H9 (cell line): ENCODE measurements around the gene NPBWR2. TPM values are rescaled to one million over a fixed set of nuclear protein-coding genes. Genes with fewer than 3 reads are reported as not detected.

Experiments used
- DNase-seq: peaks from one replicate; pipeline ENCODE4 v3.0.0-alpha.2; 2017
- H2AFZ ChIP-seq: one replicate; pipeline ENCODE4 v1.6.1; 2013; ENCODE audit warnings: mild to moderate bottlenecking, low read length, control low read depth, moderate library complexity
- H2AK5ac ChIP-seq: 2 replicates; pipeline ENCODE4 v1.6.1; 2013; ENCODE audit warnings: low read length, control low read depth, mixed read lengths; ENCODE audit not compliant: insufficient read length
- H2BK120ac ChIP-seq: one replicate; pipeline ENCODE4 v1.6.1; 2013; ENCODE audit warnings: low read depth, mild to moderate bottlenecking, low read length, control low read depth, inconsistent platforms; ENCODE audit not compliant: poor library complexity, severe bottlenecking
- H2BK12ac ChIP-seq: 2 replicates; pipeline ENCODE4 v1.6.1; 2013; ENCODE audit warnings: low read length, control low read depth, mixed read lengths, low read depth; ENCODE audit not compliant: insufficient read length
- H2BK15ac ChIP-seq: 2 replicates; pipeline ENCODE4 v1.6.1; 2013; ENCODE audit warnings: low read depth, low read length, control low read depth
- H2BK20ac ChIP-seq: one replicate; pipeline ENCODE4 v1.6.1; 2013; ENCODE audit warnings: low read depth, mild to moderate bottlenecking, low read length, control low read depth, inconsistent platforms; ENCODE audit not compliant: poor library complexity, severe bottlenecking
- H2BK5ac ChIP-seq: 2 replicates; pipeline ENCODE4 v1.6.1; 2013; ENCODE audit warnings: low read length, control low read depth, mixed read lengths; ENCODE audit not compliant: insufficient read length
- H3K14ac ChIP-seq: 2 replicates; pipeline ENCODE4 v1.6.1; 2013; ENCODE audit warnings: low read length, control low read depth; ENCODE audit not compliant: insufficient read depth
- H3K18ac ChIP-seq: 2 replicates; pipeline ENCODE4 v1.6.1; 2013; ENCODE audit warnings: low read depth, mild to moderate bottlenecking, mixed read lengths, low read length, control low read depth; ENCODE audit not compliant: insufficient read length
- H3K23ac ChIP-seq: 2 replicates; pipeline ENCODE4 v1.6.1; 2013; ENCODE audit warnings: low read length, control low read depth, mixed read lengths, low read depth; ENCODE audit not compliant: insufficient read length
- H3K23me2 ChIP-seq: 2 replicates; pipeline ENCODE4 v1.6.1; 2013; ENCODE audit warnings: low read depth, mild to moderate bottlenecking, mixed read lengths, low read length, control low read depth; ENCODE audit not compliant: insufficient read length, poor library complexity, severe bottlenecking
- H3K27ac ChIP-seq: 2 replicates; pipeline ENCODE4 v1.5.1; 2013; ENCODE audit warnings: low read length, control low read depth, mixed read lengths, low read depth; ENCODE audit not compliant: insufficient read length
- H3K27me3 ChIP-seq: 2 replicates; pipeline ENCODE4 v1.6.1; 2013; ENCODE audit warnings: low read length, control low read depth, inconsistent platforms; ENCODE audit not compliant: insufficient read depth
- H3K4ac ChIP-seq: 2 replicates; pipeline ENCODE4 v1.6.1; 2013; ENCODE audit warnings: low read depth, mild to moderate bottlenecking, control low read depth, inconsistent platforms, low read length, moderate library complexity
- H3K4me1 ChIP-seq: 2 replicates; pipeline ENCODE4 v1.6.1; 2013; ENCODE audit warnings: low read length, control low read depth, inconsistent platforms; ENCODE audit not compliant: insufficient read depth
- H3K4me2 ChIP-seq: 2 replicates; pipeline ENCODE4 v1.6.1; 2013; ENCODE audit warnings: low read length, control low read depth, mixed read lengths; ENCODE audit not compliant: insufficient read length, insufficient read depth
- H3K56ac ChIP-seq: 2 replicates; pipeline ENCODE4 v1.6.1; 2013; ENCODE audit warnings: low read depth, mild to moderate bottlenecking, mixed read lengths, low read length, control low read depth; ENCODE audit not compliant: insufficient read length
- H3K79me1 ChIP-seq: 2 replicates; pipeline ENCODE4 v1.6.1; 2013; ENCODE audit warnings: low read depth, mild to moderate bottlenecking, moderate library complexity, low read length, control low read depth, inconsistent platforms; ENCODE audit not compliant: insufficient read depth, poor library complexity, severe bottlenecking
- H3K79me2 ChIP-seq: 2 replicates; pipeline ENCODE4 v1.6.1; 2013; ENCODE audit warnings: low read length, control low read depth, inconsistent platforms; ENCODE audit not compliant: insufficient read depth
- H3K9ac ChIP-seq: 2 replicates; pipeline ENCODE4 v1.6.1; 2013; ENCODE audit warnings: low read length, control low read depth, mixed read lengths; ENCODE audit not compliant: insufficient read length; ENCODE audit errors: extremely low read depth
- H3K9me3 ChIP-seq: one replicate; pipeline ENCODE4 v1.6.1; 2013; ENCODE audit warnings: low read depth, low read length, inconsistent platforms; ENCODE audit not compliant: control insufficient read depth
- H3T11ph ChIP-seq: one replicate; pipeline ENCODE4 v1.6.1; 2013; ENCODE audit warnings: mild to moderate bottlenecking, low read length, control low read depth, inconsistent platforms
- H4K20me1 ChIP-seq: one replicate; pipeline ENCODE4 v1.6.1; 2013; ENCODE audit not compliant: control insufficient read depth, insufficient read length, insufficient read depth
- H4K5ac ChIP-seq: 2 replicates; pipeline ENCODE4 v1.6.1; 2013; ENCODE audit warnings: low read depth, mild to moderate bottlenecking, mixed read lengths, low read length, control low read depth; ENCODE audit not compliant: insufficient read length
- H4K8ac ChIP-seq: replicated peaks from 2 replicates; pipeline ENCODE4 v1.6.1; 2013; ENCODE audit warnings: low read length, control low read depth, mixed read lengths, low read depth; ENCODE audit not compliant: insufficient read length
- H4K91ac ChIP-seq: 2 replicates; pipeline ENCODE4 v1.6.1; 2013; ENCODE audit warnings: low read depth, mild to moderate bottlenecking, moderate library complexity, mixed read lengths, low read length, control low read depth; ENCODE audit not compliant: insufficient read length
- H3K27ac Mint-ChIP-seq, 3 experiments: 2 replicates in 2 of 3; 3 replicates in 1 of 3; pipeline ENCODE4 v1.8.0; 2020 to 2021; ENCODE audit warnings: mixed read lengths in 3 of 3, mild to moderate bottlenecking in 1 of 3, moderate library complexity in 1 of 3
- H3K27me3 Mint-ChIP-seq: 2 replicates; pipeline ENCODE4 v1.8.0; 2021; ENCODE audit warnings: low read depth, mild to moderate bottlenecking, moderate library complexity, mixed read lengths
- H3K36me3 Mint-ChIP-seq, 3 experiments: 2 replicates in 2 of 3; 3 replicates in 1 of 3; pipeline ENCODE4 v1.8.0; 2020 to 2021; ENCODE audit warnings: low read depth in 3 of 3, mixed read lengths in 3 of 3; ENCODE audit not compliant: insufficient read depth in 1 of 3
- H3K4me1 Mint-ChIP-seq, 2 experiments: 2 replicates each; pipeline ENCODE4 v1.8.0; 2020; ENCODE audit warnings: mixed read lengths in 2 of 2
- H3K4me3 Mint-ChIP-seq, 2 experiments: 2 replicates in 1 of 2; 3 replicates in 1 of 2; pipeline ENCODE4 v1.8.0; 2020 to 2021; ENCODE audit warnings: mild to moderate bottlenecking in 2 of 2, mixed read lengths in 2 of 2, moderate library complexity in 1 of 2
- H3K9me3 Mint-ChIP-seq, 2 experiments: 2 replicates in 1 of 2; 3 replicates in 1 of 2; pipeline ENCODE4 v1.8.0; 2020; ENCODE audit warnings: mild to moderate bottlenecking in 2 of 2, mixed read lengths in 2 of 2, moderate library complexity in 1 of 2
- WGBS: extraction: QIAGEN DNeasy Blood & Tissue Kit; methylation state at CpG from one replicate; pipeline ENCODE4 v1.1.7; 2013; ENCODE audit warnings: missing lambda C conversion rate, low lambda C conversion rate, mixed read lengths; ENCODE audit not compliant: insufficient read length; ENCODE audit errors: extremely low coverage; 5-methylcytosine and 5-hydroxymethylcytosine counted together
- total RNA-seq: library from RNA; stranded (reverse); gene quantifications from 2 replicates; pipeline ENCODE4 v1.2.1, GENCODE V29; 2021
- TF ChIP-seq, protein P1 (sequence below): fragments of 200-600 bp; sonication (generic); conservative IDR thresholded peaks from 3 replicates; pipeline ENCODE4 v1.8.0; 2021; ENCODE audit warnings: antibody characterized with exemption, mild to moderate bottlenecking

Gene NPBWR2
- total RNA-seq, 1 experiment from 2014 or later: not detected

DNA sequence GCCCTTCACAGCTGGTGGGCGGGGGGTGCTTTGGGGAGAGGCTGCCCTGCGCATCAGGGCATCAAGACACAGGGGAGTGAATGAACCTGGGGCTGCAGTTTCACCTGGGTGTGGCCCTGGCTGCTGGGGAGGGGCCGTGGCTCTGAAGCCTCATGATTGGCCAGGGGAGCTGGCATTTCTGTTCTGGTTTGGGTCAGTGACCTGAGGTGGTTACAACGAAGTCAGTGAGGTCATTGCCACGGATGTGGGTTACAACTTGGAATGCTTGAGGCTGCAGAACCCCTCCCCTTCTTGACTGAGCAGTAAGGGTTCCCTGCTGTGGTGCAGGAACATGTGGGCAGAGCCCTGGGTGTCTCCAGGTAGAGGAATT, 41.4 kb downstream of the NPBWR2 start:
- no peak overlapping the region; a peak in 1 of 5 replicates for H3K4me3 Mint-ChIP-seq
- WGBS: no CpG with 5 or more reads among the region's 5 CpGs
- Histone ChIP-seq H3K4me2 (no peak overlapping the region), H2AFZ (no peak overlapping the region), H3K4ac (no peak overlapping the region), H3K9me3 (no peaks in the 10 kb centered on the region), H2BK20ac (no peak overlapping the region), H3K14ac (no peak overlapping the region; the same call in 1 of the 2 replicates), H3K23me2 (peaks cover 6% of the 10 kb centered on the region), H2BK5ac (no peak overlapping the region), H3K18ac (no peak overlapping the region), H4K8ac (no peak overlapping the region), H4K5ac (no peak overlapping the region), H2BK120ac (no peak overlapping the region), H3K56ac (no peak overlapping the region), H3K23ac (no peak overlapping the region), H4K91ac (no peak overlapping the region), H3K27me3 (no peaks in the 10 kb centered on the region), H2BK12ac (no peak overlapping the region), H3K27ac (no peak overlapping the region), H3K4me1 (peaks cover 1% of the 10 kb centered on the region; the same call in 1 of the 2 replicates), H3T11ph (no peak overlapping the region), H2BK15ac (no peak overlapping the region), H3K79me2 (no peaks in the 10 kb centered on the region), H3K9ac (no peak overlapping the region), H2AK5ac (no peak overlapping the region), H4K20me1 (no peaks in the 10 kb centered on the region), H3K79me1 (no peaks in the 10 kb centered on the region)
- peaks cover 0 to 3% (median 0%) of the 10 kb centered on the region in 3 experiments; a peak in 2 of 7 replicates for H3K36me3 Mint-ChIP-seq
- peaks cover 1% of the 10 kb centered on the region for H3K27me3 Mint-ChIP-seq
- H3K4me1 Mint-ChIP-seq: peaks cover 28 to 42% of the 10 kb centered on the region in 2 experiments
- no peaks in the 10 kb centered on the region for H3K9me3 Mint-ChIP-seq
- TF ChIP-seq, protein P1, sequence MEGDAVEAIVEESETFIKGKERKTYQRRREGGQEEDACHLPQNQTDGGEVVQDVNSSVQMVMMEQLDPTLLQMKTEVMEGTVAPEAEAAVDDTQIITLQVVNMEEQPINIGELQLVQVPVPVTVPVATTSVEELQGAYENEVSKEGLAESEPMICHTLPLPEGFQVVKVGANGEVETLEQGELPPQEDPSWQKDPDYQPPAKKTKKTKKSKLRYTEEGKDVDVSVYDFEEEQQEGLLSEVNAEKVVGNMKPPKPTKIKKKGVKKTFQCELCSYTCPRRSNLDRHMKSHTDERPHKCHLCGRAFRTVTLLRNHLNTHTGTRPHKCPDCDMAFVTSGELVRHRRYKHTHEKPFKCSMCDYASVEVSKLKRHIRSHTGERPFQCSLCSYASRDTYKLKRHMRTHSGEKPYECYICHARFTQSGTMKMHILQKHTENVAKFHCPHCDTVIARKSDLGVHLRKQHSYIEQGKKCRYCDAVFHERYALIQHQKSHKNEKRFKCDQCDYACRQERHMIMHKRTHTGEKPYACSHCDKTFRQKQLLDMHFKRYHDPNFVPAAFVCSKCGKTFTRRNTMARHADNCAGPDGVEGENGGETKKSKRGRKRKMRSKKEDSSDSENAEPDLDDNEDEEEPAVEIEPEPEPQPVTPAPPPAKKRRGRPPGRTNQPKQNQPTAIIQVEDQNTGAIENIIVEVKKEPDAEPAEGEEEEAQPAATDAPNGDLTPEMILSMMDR: no peak
- no peak overlapping the region; a peak in 1 of 7 replicates for H3K27ac Mint-ChIP-seq
- DNase-seq: peak; percentile 76
